Measurements from ENCODE around the gene DDX1. TPM values are rescaled to one million over a fixed set of nuclear protein-coding genes. Genes with fewer than 3 reads are reported as not detected.

Gene DDX1
- total and polyA plus RNA-seq, 10 of the 15 experiments (the other 5 are each of a cell fraction or from before 2014, with no cell fraction given): 53.2 to 134 (median 85.6) TPM

GRCh38 chr2:15636972-15637785, 45.5 kb downstream of the DDX1 start:
- CTCF ChIA-PET: interaction anchor here (0.7 to 3.4 kb wide), 10 partner anchors 8 to 1042 kb away, joined by 3 to 11 read pairs (median 3); no protein-coding TSS in a partner anchor
- H3K9ac ChIP-seq (ENCODE audit: control insufficient read depth, insufficient read depth, low read length): no peak overlapping the region
- H3K36me3 ChIP-seq (ENCODE audit: control insufficient read depth in 2 of 2, insufficient read depth in 2 of 2, low read length in 1 of 2): peaks cover 5 to 14% of the 10 kb centered on the region in 2 experiments
- FAIRE-seq: peak; percentile 44
- SMC1A ChIA-PET (ENCODE audit: uncharacterized antibody, unreplicated experiment): interaction anchor here (0.9 kb wide), 1 partner anchor 645 kb away, joined by 6 read pairs; no protein-coding TSS in a partner anchor
- no peak overlapping the region for H3K4me2 ChIP-seq (ENCODE audit: control insufficient read depth, insufficient read depth)
- intact Hi-C loops (cut with micrococcal nuclease; ENCODE audit: unreplicated experiment) (loop anchor here (1.0 to 5.0 kb wide), 7 partner anchors 112 to 972 kb away; no protein-coding TSS in a partner anchor), in situ Hi-C loops (cut with MboI) (loop anchor here (10.0 kb wide), 1 partner anchor 648 kb away; no protein-coding TSS in a partner anchor)
- peak; percentile 99 for ATAC-seq
- BruUV-seq (replicated peaks): no TSS peak
- no peak for DNase-seq (ENCODE audit: low read depth, low spot score)
- no peak overlapping the region for H3K4me3 ChIP-seq
- 32% methylated on average over 6 of the region's 6 CpGs for WGBS (ENCODE audit: insufficient coverage, insufficient replicate concordance, low lambda C conversion rate, missing lambda C conversion rate)
- no peaks in the 10 kb centered on the region for H4K20me1 ChIP-seq (ENCODE audit: control insufficient read depth, insufficient read depth)
- no peaks in the 10 kb centered on the region for H3K27me3 ChIP-seq (replicated peaks in 1 of 2; ENCODE audit: control insufficient read depth in 2 of 2, insufficient read depth in 2 of 2, low read length in 1 of 2)
- POLR2A ChIA-PET: no interaction called here
- no peak overlapping the region for H3K27ac ChIP-seq (ENCODE audit: control insufficient read depth, insufficient read depth)
- H3K79me2 ChIP-seq (ENCODE audit: control insufficient read depth, insufficient read depth, low read length): no peaks in the 10 kb centered on the region
- H3K4me1 ChIP-seq (ENCODE audit: control insufficient read depth, insufficient read depth, low read length): no peaks in the 10 kb centered on the region
- TF ChIP-seq MYB (IDR thresholded peaks at IDR 0.05; ENCODE audit: borderline replicate concordance, low read depth, low read length): no peak
- TF ChIP-seq LARP7 (IDR thresholded peaks at IDR 0.05): no peak
- TF ChIP-seq RAD21 (IDR thresholded peaks at IDR 0.05; ENCODE audit: insufficient read depth, low read depth, low read length): peak; percentile 89
- TF ChIP-seq POU2F2 (IDR thresholded peaks at IDR 0.05; ENCODE audit: borderline replicate concordance, low read depth, low read length): peak; percentile 57; the same call in 1 of the 3 replicates
- TF ChIP-seq SMC3 (IDR thresholded peaks at IDR 0.05; ENCODE audit: borderline replicate concordance, low read length): peak; percentile 82
- no peak for TF ChIP-seq SREBF2 (IDR thresholded peaks at IDR 0.05; ENCODE audit: low read length)
- 0 out of 2 replicates have a peak, but pooled peaks have one; percentile 25 for TF ChIP-seq FOXM1 (IDR thresholded peaks at IDR 0.05; ENCODE audit: low read depth, low read length)
- TF ChIP-seq YY1 (IDR thresholded peaks at IDR 0.05; ENCODE audit: low read depth, low read length): 0 out of 2 replicates have a peak, but pooled peaks have one; percentile 51
- TF ChIP-seq RUNX3 (IDR thresholded peaks at IDR 0.05; ENCODE audit: low read length): 0 out of 2 replicates have a peak, but pooled peaks have one; percentile 28
- peak; percentile 72 to 97 (median 89); a peak in 5 of 6 replicates for TF ChIP-seq CTCF (IDR thresholded peaks at IDR 0.05 in 2 of 3, conservative IDR thresholded peaks at IDR 0.05 in 1 of 3; ENCODE audit: control insufficient read depth in 2 of 3, extremely low read depth in 1 of 3, insufficient read depth in 1 of 3, low read depth in 3 of 3, low read length in 3 of 3)
- RAD21 ChIA-PET (ENCODE audit: unreplicated experiment): interaction anchor here (1.1 kb wide), 2 partner anchors 645 to 972 kb away, joined by 3 read pairs; no protein-coding TSS in a partner anchor
- H2AFZ ChIP-seq (ENCODE audit: control insufficient read depth, low read depth, low read length): no peak overlapping the region
- H3K9me3 ChIP-seq (replicated peaks; ENCODE audit: control insufficient read depth, insufficient read depth, low read length): no peaks in the 10 kb centered on the region
